AG09309 (cell line): ENCODE data around the gene FXYD7.
"Not testable (repeated sequence)": the region's sequence is repeated elsewhere in the genome, so short reads cannot be mapped to it uniquely, and the experiment has no call there.

ENCODE experiments used
- DNase-seq: peaks from one replicate; pipeline ENCODE4 v3.0.0-alpha.2; 2010; ENCODE audit warnings: low read depth
- H3K4me3 ChIP-seq: 2 replicates; pipeline ENCODE4 v1.5.1; 2011; ENCODE audit warnings: mild to moderate bottlenecking, low read depth, low read length, moderate library complexity; ENCODE audit not compliant: control insufficient read depth
- CTCF ChIP-seq: IDR thresholded peaks from 2 replicates; pipeline ENCODE4 v1.5.1; 2011; ENCODE audit warnings: mild to moderate bottlenecking, low read depth, low read length, inconsistent platforms; ENCODE audit not compliant: insufficient read depth, control insufficient read depth; ENCODE audit errors: missing control alignments

The FXYD7 gene

DNA sequence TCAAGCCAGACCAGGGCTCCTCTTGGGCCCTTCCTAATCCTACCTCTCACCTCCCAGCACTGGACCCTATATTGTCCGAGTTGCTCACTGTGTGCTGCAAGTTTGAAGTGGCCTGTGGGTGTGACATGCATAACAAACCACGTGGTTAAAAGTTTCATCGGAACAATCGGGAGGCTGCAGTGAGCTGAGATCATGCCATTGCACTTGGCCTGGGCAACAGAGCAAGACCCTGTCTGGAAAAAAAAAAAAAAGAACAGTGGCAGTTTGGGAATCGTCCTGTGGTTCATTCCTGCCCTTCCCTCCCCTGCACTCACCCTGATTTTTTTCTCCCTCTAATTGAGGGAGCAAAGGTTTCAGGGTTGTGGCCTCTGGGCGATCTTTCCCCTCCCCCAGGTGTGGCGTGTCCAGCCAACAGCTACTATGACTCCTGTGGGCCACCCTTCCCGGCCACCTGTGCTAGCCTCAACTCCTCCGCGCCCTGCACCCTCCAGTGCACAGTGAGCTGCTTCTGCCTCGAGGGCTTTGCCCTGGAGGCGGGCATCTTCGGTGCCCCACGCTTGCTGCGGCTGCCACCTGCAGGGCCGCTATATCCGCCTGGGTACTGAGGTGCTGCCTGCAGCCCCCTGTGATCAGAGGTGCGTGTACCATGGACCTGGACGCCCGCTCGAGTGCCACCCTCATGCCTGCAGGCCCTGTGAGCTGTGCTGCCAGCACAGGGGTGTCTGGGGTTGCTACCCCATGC is 43.7 kb upstream of the FXYD7 start:
- DNase-seq, result no peak
- no peak overlapping the region for H3K4me3 ChIP-seq
- no peak for TF ChIP-seq CTCF

DNA sequence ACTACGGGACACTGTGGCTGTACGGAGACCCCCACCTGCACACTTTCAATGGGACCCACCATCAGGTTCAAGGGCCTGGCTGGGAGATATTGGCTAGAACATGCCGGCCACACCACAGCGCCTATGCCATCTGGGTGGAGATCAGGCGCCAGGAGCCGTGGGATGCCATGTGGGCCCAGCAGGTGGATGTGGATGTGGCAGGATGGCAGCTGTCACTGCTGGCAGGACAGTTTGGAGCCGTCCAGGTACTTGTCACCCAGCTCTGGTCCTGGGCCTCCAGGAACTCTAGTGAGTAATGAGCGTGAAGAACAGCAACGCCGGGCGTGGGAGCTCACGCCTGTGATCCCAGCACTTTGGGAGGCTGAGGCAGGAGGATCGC is 43.2 kb upstream of the FXYD7 start:
- H3K4me3 ChIP-seq, result no peak overlapping the region
- no peak for DNase-seq
- no peak for TF ChIP-seq CTCF

DNA sequence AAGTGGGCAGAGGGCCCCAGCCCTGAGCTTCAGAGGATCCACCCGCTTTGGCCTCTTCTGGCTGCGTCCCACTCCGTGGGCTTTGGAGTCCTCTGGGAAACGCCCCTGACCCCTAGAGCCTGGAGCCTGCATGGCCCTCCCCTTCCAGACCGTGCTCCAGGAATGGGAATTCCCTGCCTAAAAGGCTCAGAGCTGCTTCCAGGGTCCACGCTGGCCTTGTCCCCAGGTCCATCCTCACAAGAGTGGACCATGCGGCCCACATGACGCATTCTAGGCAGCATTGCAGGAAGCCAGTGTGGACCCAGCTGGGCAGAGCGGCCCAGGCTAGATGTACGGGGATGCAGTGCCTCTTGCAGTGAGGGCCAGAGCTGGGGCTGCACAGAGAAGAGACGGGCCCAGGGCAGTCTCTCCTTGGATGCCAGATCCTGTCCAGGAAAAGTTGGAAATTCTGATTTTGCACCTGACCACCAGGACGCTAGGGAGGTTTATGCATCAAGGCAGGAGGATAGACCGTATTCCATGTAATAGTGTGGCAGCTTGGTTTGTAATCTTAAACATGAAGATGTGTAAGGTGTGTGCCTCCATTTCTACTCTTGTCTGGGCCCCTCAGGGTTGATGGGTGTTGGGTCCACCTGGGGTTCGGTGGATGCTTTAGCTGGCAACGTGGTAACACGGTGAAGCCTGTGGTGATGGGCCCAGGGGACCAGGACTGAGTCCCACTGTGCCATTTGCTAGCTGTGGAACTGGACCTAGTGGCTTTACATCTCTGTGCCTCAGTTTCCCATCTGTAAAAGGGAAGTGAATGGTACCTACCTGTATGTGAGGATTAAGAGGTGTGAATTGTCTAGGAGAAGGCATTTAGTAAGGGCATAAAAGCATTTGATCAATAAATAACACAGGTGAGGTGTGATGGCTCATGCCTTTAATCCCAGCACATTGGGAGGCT is 42.2 kb upstream of the FXYD7 start:
- H3K4me3 ChIP-seq, result no peak overlapping the region
- DNase-seq, result no peak
- no peak for TF ChIP-seq CTCF

DNA sequence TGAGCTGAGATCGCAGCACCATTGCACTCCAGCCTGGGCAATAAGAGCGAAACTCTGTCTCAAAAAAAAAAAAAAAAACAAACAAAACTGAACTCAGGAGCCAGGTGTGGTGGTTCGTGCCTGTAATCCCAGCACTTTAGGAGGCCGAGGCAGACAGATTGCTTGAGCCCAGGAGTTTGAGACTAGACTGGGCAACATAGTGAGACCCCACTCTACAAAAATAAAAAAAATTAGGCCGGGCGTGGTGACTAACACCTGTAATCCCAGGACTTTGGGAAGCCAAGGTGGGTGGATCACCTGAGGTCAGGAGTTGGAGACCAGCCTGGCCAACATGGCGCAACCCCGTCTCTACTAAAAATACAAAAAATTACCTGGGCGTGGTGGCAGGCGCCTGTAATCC is 41.1 kb upstream of the FXYD7 start:
- not testable (repeated sequence) for H3K4me3 ChIP-seq, DNase-seq

DNA sequence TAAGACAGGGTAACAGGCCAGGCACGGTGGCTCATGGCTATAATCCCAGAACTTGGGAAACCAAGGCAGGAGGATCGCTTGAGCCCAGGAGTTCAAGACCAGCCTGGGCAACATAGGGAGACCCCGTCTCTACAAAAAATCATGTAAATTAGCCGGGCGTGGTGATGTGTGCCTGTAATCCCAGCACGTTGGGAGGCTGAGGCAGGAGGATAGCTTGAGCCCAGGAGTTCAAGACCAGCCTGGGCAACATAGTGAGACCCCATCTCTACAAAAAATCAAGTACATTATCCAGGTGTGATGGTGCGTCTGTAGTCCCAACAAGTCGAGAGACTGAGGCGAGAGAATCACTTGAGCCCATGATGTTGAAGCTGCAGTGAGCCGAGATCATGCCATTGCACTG is 39.4 kb upstream of the FXYD7 start:
- not testable (repeated sequence) for DNase-seq, H3K4me3 ChIP-seq

- H3K4me3 ChIP-seq, result no peak overlapping the region
- TF ChIP-seq CTCF, result no peak
- no peak for DNase-seq
Measured at GRCh38 chr19:35104361-35104760, 38.7 kb upstream of the FXYD7 start.

GRCh38 chr19:35105047-35105410 is 38.0 kb upstream of the FXYD7 start:
- no peak for TF ChIP-seq CTCF
- no peak for DNase-seq
- H3K4me3 ChIP-seq, result no peak overlapping the region
